SK-N-SH treated with all-trans-retinoic acid at 6 μM for 48 hours (cell line): ENCODE data around the gene EDC3.

Source experiments
- CSDC2 ChIP-seq: fragments of 250-450 bp; sonication (Bioruptor Pico); IDR thresholded peaks from 2 replicates; pipeline ENCODE4 v1.5.0; 2020; ENCODE audit warnings: mild to moderate bottlenecking, moderate library complexity
- ESRRG ChIP-seq: fragments of 250-450 bp; sonication (Bioruptor Pico); IDR thresholded peaks from 2 replicates; pipeline ENCODE4 v1.6.1; 2021; ENCODE audit warnings: mild to moderate bottlenecking
- RARB ChIP-seq: fragments of 250-450 bp; sonication (Bioruptor Pico); IDR thresholded peaks from 2 replicates; pipeline ENCODE4 v1.8.0; 2021; ENCODE audit warnings: mild to moderate bottlenecking, moderate library complexity
- TCF4 ChIP-seq: fragments of 250-450 bp; sonication (Bioruptor Pico); IDR thresholded peaks from 2 replicates; pipeline ENCODE4 v1.8.0; 2021; ENCODE audit warnings: mild to moderate bottlenecking, moderate library complexity, borderline replicate concordance
- TOX ChIP-seq: fragments of 250-450 bp; sonication (Bioruptor Pico); IDR thresholded peaks from 2 replicates; pipeline ENCODE4 v1.8.0; 2021; ENCODE audit warnings: mild to moderate bottlenecking, moderate library complexity, borderline replicate concordance
- ZC3H10 ChIP-seq: fragments of 250-450 bp; sonication (Bioruptor Pico); IDR thresholded peaks from 2 replicates; pipeline ENCODE4 v1.5.1; 2021; ENCODE audit warnings: mild to moderate bottlenecking, moderate library complexity
- ZFP3 ChIP-seq: fragments of 250-450 bp; sonication (Bioruptor Pico); IDR thresholded peaks from 2 replicates; pipeline ENCODE4 v1.5.0; 2020; ENCODE audit warnings: mild to moderate bottlenecking, moderate library complexity
- ZNF565 ChIP-seq: fragments of 450-650 bp; formaldehyde crosslinking; conservative IDR thresholded peaks from 2 replicates; pipeline ENCODE4 v1.5.0; 2020; ENCODE audit warnings: low read depth, mild to moderate bottlenecking, moderate library complexity
- ZNF70 ChIP-seq: fragments of 450-650 bp; formaldehyde crosslinking; IDR thresholded peaks from 2 replicates; pipeline ENCODE4 v1.5.0; 2020; ENCODE audit warnings: mild to moderate bottlenecking, moderate library complexity
- TF ChIP-seq, protein P1 (sequence below): fragments of 250-450 bp; sonication (Bioruptor Pico); IDR thresholded peaks from 2 replicates; pipeline ENCODE4 v1.8.0; 2021; ENCODE audit warnings: low read depth, mild to moderate bottlenecking, moderate library complexity, borderline replicate concordance
- TF ChIP-seq, protein P2 (sequence below): fragments of 250-450 bp; sonication (Bioruptor Pico); IDR thresholded peaks from 2 replicates; pipeline ENCODE4 v1.8.0; 2020; ENCODE audit warnings: mild to moderate bottlenecking, moderate library complexity, borderline replicate concordance
- TF ChIP-seq, protein P3 (sequence below): fragments of 250-450 bp; sonication (Bioruptor Pico); IDR thresholded peaks from 2 replicates; pipeline ENCODE4 v1.5.0; 2020; ENCODE audit warnings: mild to moderate bottlenecking, moderate library complexity

DNA sequence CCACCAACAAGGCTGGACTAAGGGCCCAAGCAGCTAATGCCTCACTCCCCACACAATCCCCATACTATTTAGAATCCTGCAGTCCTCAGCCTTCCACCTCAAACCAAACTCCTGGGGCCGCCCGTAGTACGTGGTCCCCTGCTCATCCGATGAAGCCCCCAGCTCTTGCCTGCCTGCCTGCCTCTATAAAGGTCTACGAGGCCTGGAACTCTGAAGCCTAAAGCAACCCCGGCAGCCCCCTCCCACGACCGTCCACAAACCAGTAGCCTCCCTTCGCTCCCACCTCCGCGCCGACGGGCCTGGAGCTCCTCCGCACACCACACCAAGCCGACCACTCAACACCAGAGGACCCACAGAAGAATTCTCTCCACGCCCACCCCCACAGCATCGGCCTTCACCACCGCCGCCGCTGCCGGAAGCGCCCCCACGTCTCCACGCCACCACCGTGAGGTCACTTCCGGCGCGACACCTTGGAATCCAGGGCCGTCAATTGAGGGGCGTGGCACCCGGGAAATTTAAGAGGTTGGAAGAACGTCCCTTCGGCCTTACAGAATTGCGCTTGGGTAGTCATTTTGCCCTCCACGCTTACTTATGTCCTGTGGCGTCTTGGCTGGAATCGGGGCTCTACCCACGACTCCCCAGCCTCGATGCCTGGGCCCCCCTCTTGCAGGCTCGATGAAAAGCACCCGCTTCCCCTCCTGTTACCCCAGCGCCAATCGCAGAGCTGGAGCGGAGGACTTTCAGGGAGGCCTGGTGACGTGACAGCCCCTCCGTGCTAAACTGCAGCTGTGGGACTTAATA, at the start of gene EDC3:
- TF ChIP-seq, protein P1, sequence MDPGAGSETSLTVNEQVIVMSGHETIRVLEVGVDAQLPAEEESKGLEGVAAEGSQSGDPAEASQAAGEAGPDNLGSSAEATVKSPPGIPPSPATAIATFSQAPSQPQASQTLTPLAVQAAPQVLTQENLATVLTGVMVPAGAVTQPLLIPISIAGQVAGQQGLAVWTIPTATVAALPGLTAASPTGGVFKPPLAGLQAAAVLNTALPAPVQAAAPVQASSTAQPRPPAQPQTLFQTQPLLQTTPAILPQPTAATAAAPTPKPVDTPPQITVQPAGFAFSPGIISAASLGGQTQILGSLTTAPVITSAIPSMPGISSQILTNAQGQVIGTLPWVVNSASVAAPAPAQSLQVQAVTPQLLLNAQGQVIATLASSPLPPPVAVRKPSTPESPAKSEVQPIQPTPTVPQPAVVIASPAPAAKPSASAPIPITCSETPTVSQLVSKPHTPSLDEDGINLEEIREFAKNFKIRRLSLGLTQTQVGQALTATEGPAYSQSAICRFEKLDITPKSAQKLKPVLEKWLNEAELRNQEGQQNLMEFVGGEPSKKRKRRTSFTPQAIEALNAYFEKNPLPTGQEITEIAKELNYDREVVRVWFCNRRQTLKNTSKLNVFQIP (CRISPR knock-in tag), result no peak
- TF ChIP-seq CSDC2 (CRISPR knock-in tag), result no peak
- TF ChIP-seq, protein P2, sequence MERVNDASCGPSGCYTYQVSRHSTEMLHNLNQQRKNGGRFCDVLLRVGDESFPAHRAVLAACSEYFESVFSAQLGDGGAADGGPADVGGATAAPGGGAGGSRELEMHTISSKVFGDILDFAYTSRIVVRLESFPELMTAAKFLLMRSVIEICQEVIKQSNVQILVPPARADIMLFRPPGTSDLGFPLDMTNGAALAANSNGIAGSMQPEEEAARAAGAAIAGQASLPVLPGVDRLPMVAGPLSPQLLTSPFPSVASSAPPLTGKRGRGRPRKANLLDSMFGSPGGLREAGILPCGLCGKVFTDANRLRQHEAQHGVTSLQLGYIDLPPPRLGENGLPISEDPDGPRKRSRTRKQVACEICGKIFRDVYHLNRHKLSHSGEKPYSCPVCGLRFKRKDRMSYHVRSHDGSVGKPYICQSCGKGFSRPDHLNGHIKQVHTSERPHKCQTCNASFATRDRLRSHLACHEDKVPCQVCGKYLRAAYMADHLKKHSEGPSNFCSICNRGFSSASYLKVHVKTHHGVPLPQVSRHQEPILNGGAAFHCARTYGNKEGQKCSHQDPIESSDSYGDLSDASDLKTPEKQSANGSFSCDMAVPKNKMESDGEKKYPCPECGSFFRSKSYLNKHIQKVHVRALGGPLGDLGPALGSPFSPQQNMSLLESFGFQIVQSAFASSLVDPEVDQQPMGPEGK (CRISPR knock-in tag), result no peak
- no peak for TF ChIP-seq ZFP3 (CRISPR knock-in tag)
- no peak for TF ChIP-seq RARB (CRISPR knock-in tag)
- TF ChIP-seq, protein P3, sequence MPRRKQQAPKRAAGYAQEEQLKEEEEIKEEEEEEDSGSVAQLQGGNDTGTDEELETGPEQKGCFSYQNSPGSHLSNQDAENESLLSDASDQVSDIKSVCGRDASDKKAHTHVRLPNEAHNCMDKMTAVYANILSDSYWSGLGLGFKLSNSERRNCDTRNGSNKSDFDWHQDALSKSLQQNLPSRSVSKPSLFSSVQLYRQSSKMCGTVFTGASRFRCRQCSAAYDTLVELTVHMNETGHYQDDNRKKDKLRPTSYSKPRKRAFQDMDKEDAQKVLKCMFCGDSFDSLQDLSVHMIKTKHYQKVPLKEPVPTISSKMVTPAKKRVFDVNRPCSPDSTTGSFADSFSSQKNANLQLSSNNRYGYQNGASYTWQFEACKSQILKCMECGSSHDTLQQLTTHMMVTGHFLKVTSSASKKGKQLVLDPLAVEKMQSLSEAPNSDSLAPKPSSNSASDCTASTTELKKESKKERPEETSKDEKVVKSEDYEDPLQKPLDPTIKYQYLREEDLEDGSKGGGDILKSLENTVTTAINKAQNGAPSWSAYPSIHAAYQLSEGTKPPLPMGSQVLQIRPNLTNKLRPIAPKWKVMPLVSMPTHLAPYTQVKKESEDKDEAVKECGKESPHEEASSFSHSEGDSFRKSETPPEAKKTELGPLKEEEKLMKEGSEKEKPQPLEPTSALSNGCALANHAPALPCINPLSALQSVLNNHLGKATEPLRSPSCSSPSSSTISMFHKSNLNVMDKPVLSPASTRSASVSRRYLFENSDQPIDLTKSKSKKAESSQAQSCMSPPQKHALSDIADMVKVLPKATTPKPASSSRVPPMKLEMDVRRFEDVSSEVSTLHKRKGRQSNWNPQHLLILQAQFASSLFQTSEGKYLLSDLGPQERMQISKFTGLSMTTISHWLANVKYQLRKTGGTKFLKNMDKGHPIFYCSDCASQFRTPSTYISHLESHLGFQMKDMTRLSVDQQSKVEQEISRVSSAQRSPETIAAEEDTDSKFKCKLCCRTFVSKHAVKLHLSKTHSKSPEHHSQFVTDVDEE, result no peak
- no peak for TF ChIP-seq ZC3H10 (CRISPR knock-in tag)
- no peak for TF ChIP-seq ZNF565 (CRISPR knock-in tag)
- TF ChIP-seq ESRRG, result no peak
- TF ChIP-seq ZNF70 (CRISPR knock-in tag), result no peak
- TF ChIP-seq TOX (CRISPR knock-in tag), result no peak
- TF ChIP-seq TCF4 (CRISPR knock-in tag), result no peak
